DND-41 (cell line): ENCODE results near the gene SCAI.
"Not testable (repeated sequence)": the region's sequence is repeated elsewhere in the genome, so short reads cannot be mapped to it uniquely, and the experiment has no call there.

Source experiments
- EZH2 ChIP-seq: IDR thresholded peaks from 3 replicates; pipeline ENCODE4 v1.6.1; 2012; ENCODE audit warnings: borderline replicate concordance, low read depth, mild to moderate bottlenecking, moderate library complexity, low read length, inconsistent platforms; ENCODE audit not compliant: severe bottlenecking
- TF ChIP-seq, protein P1 (sequence below): IDR thresholded peaks from 2 replicates; pipeline ENCODE4 v1.5.1; 2012; ENCODE audit warnings: borderline replicate concordance, low read length, moderate library complexity, mild to moderate bottlenecking; ENCODE audit not compliant: poor library complexity, severe bottlenecking; ENCODE audit errors: extremely low read depth

DNA sequence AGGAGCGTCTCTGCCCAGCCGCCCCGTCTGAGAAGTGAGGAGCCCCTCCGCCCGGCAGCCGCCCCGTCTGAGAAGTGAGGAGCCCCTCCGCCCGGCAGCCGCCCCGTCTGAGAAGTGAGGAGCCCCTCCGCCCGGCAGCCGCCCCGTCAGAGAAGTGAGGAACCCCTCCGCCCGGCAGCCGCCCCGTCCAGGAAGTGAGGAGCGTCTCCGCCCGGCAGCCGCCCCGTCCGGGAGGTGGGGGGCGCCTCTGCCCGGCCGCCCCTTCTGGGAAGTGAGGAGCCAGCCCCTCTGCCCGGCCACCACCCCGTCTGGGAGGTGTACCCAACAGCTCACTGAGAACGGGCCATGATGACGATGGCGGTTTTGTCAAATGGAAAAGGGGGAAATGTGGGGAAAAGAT lies 34.8 kb downstream of the SCAI start:
- TF ChIP-seq, protein P1, sequence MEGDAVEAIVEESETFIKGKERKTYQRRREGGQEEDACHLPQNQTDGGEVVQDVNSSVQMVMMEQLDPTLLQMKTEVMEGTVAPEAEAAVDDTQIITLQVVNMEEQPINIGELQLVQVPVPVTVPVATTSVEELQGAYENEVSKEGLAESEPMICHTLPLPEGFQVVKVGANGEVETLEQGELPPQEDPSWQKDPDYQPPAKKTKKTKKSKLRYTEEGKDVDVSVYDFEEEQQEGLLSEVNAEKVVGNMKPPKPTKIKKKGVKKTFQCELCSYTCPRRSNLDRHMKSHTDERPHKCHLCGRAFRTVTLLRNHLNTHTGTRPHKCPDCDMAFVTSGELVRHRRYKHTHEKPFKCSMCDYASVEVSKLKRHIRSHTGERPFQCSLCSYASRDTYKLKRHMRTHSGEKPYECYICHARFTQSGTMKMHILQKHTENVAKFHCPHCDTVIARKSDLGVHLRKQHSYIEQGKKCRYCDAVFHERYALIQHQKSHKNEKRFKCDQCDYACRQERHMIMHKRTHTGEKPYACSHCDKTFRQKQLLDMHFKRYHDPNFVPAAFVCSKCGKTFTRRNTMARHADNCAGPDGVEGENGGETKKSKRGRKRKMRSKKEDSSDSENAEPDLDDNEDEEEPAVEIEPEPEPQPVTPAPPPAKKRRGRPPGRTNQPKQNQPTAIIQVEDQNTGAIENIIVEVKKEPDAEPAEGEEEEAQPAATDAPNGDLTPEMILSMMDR: not testable (repeated sequence)
- TF ChIP-seq EZH2: not testable (repeated sequence)
